ENCODE measurements around the gene PRPSAP2. TPM values are rescaled to one million over a fixed set of nuclear protein-coding genes. Genes with fewer than 3 reads are reported as not detected.
A peak's percentile ranks its signal among the peaks of the same experiment; 100 is the strongest.

The PRPSAP2 gene
- total RNA-seq, 1 donor from 2014 or later, result 28.0 TPM

DNA sequence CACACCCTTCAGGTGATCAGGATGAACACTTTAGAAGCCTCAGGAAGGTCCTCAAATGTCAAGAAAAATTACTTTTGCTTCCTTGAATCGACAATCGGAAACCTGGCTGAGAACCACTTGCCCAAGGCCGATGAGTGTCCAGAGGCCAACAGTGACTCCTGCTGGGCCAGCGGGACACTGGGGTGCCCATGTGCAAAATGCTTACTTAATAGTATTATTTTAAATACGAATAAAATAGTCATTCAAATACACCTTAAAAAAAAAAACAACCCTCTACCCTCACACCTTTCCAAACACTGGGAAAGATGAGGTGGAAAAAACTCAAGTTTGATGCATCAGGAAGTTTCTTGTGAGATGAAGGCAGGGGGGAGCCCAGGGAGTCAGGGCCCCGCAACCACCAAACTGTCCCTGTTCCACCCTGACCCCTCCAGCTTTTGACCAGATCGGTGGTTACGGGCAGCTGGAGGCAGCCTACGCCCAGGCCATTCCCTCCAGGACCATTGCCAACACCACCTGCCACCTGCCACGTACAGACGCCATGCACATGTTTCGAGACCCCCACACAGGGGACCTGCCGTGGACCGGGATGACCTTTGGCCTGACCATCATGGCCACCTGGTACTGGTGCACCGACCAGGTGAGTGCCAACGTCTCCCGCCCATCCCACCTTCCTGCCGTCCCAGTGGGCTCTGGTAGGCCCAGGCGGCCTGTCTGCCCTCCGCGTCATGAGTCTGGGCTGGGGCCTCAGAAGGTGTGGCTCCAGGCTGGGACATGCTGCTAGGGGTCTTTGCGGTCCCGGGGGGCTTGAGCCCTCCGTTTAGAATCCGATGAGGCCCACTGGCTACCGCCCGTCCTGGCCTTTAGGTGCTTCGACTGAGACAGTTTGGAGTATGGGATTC is 112.9 kb downstream of the PRPSAP2 start:
- no peak for DNase-seq (ENCODE audit: extremely low spot score in 2 of 2)
- no peaks in the 10 kb centered on the region for H3K27me3 ChIP-seq
- peaks cover 0 to 15% of the 10 kb centered on the region in 2 donors for H3K36me3 ChIP-seq
- H3K4me1 ChIP-seq, result peaks cover 22% of the 10 kb centered on the region
- H3K9me3 ChIP-seq, result no peaks in the 10 kb centered on the region
- intact Hi-C loops (cut with DNase I), result no loop called here
- TF ChIP-seq POLR2AphosphoS5 (IDR thresholded peaks at IDR 0.05; ENCODE audit: insufficient read depth in 1 of 2, low read depth in 1 of 2) (no peak), POLR2A (IDR thresholded peaks at IDR 0.05) (no peak)
- TF ChIP-seq, protein P1, sequence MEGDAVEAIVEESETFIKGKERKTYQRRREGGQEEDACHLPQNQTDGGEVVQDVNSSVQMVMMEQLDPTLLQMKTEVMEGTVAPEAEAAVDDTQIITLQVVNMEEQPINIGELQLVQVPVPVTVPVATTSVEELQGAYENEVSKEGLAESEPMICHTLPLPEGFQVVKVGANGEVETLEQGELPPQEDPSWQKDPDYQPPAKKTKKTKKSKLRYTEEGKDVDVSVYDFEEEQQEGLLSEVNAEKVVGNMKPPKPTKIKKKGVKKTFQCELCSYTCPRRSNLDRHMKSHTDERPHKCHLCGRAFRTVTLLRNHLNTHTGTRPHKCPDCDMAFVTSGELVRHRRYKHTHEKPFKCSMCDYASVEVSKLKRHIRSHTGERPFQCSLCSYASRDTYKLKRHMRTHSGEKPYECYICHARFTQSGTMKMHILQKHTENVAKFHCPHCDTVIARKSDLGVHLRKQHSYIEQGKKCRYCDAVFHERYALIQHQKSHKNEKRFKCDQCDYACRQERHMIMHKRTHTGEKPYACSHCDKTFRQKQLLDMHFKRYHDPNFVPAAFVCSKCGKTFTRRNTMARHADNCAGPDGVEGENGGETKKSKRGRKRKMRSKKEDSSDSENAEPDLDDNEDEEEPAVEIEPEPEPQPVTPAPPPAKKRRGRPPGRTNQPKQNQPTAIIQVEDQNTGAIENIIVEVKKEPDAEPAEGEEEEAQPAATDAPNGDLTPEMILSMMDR (IDR thresholded peaks at IDR 0.05), result no peak
- H3K4me3 ChIP-seq, result no peak overlapping the region
- no peak overlapping the region for H3K27ac ChIP-seq

DNA sequence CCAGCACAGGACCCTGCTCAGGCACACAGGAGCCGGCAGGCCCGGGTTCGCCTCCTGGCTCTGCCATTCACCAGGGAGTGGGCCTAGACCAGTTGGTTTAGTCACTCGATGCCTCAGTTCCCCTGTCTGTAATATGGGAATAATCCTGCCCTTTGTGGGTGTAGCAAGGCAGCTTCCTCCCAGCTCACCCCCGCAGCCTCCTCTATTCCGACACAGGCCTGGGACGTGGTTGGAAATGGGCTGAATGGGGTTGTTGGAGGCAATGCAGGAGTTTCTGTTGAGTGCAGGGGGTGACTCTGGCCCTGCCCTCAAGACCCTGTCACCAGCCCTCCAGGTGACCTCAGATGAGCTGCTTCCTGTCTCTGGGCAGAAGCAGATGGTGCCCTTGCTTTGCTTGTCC is 113.9 kb downstream of the PRPSAP2 start:
- H3K27ac ChIP-seq, result no peak overlapping the region
- TF ChIP-seq POLR2A (IDR thresholded peaks at IDR 0.05), result no peak
- TF ChIP-seq, protein P1 (IDR thresholded peaks at IDR 0.05), result no peak
- TF ChIP-seq POLR2AphosphoS5 (IDR thresholded peaks at IDR 0.05; ENCODE audit: insufficient read depth in 1 of 2, low read depth in 1 of 2), result no peak
- H3K4me1 ChIP-seq, result peaks cover 22% of the 10 kb centered on the region
- intact Hi-C loops (cut with DNase I), result no loop called here
- H3K9me3 ChIP-seq, result no peaks in the 10 kb centered on the region
- DNase-seq (ENCODE audit: extremely low spot score in 2 of 2), result no peak
- H3K27me3 ChIP-seq, result no peaks in the 10 kb centered on the region
- H3K36me3 ChIP-seq, result peaks cover 0 to 15% of the 10 kb centered on the region in 2 donors
- no peak overlapping the region for H3K4me3 ChIP-seq

- TF ChIP-seq POLR2AphosphoS5 (IDR thresholded peaks at IDR 0.05; ENCODE audit: insufficient read depth in 1 of 2, low read depth in 1 of 2) (no peak), POLR2A (IDR thresholded peaks at IDR 0.05) (no peak)
- TF ChIP-seq, protein P1 (IDR thresholded peaks at IDR 0.05), result no peak
- intact Hi-C loops (cut with DNase I), result no loop called here
- Histone ChIP-seq H3K4me1 (no peaks in the 10 kb centered on the region), H3K4me3 (no peak overlapping the region), H3K27ac (peak overlapping the region; percentile 39), H3K9me3 (no peaks in the 10 kb centered on the region), H3K36me3 (peaks cover 0 to 27% of the 10 kb centered on the region in 2 donors), H3K27me3 (no peaks in the 10 kb centered on the region)
- DNase-seq (ENCODE audit: extremely low spot score in 2 of 2), result no peak
Observed at GRCh38 chr17:18974407-18975149, 116.6 kb downstream of the PRPSAP2 start.

DNA sequence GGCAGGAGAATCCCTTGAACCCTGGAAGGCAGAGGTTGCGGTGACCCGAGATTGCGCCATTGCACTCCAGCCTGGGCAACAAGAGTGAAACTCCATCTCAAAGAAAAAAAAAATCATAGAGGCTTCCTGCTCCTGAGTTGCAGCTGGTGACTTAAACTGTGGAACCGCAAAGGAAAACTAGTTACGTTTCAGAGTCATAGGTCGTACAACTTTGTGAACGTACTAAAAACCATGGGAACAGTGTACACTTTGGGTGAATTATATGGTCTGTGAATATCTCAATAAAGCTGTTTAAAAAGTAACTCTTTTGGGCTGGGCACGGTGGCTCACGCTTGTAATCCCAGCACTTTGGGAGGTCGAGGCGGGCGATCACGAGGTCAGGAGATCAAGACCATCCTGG is 117.7 kb downstream of the PRPSAP2 start:
- Histone ChIP-seq H3K4me1 (no peaks in the 10 kb centered on the region), H3K4me3 (no peak overlapping the region), H3K36me3 (peaks cover 0 to 23% of the 10 kb centered on the region in 2 donors), H3K27me3 (no peaks in the 10 kb centered on the region), H3K9me3 (no peaks in the 10 kb centered on the region), H3K27ac (no peak overlapping the region)
- no peak for TF ChIP-seq POLR2A (IDR thresholded peaks at IDR 0.05)
- TF ChIP-seq POLR2AphosphoS5 (IDR thresholded peaks at IDR 0.05; ENCODE audit: insufficient read depth in 1 of 2, low read depth in 1 of 2), result no peak
- TF ChIP-seq, protein P1 (IDR thresholded peaks at IDR 0.05), result no peak
- DNase-seq (ENCODE audit: extremely low spot score in 2 of 2), result no peak
- intact Hi-C loops (cut with DNase I), result no loop called here

Measured in vagina (tissue), 2 donors.